ENCODE measurements around the gene RTN4R. TPM values are rescaled to one million over a fixed set of nuclear protein-coding genes. Genes with fewer than 3 reads are reported as not detected.
A peak's percentile ranks its signal among the peaks of the same experiment; 100 is the strongest.

RTN4R gene
- total RNA-seq, 6 donors from 2014 or later = 2.6 to 13.0 (median 9.0) TPM

- WGBS, 2 donors = 81 to 100% methylated on average over 2 to 4 of the region's 4 CpGs
- DNase-seq (no peak), ATAC-seq (ENCODE audit: low FRiP score in 2 of 2) (no peak)
- H3K9me3 ChIP-seq = no peaks in the 10 kb centered on the region
- peaks cover 7 to 27% (median 17%) of the 10 kb centered on the region in 4 donors for H3K4me1 ChIP-seq
- no peak overlapping the region for H3K4me3 ChIP-seq
- TF ChIP-seq CTCF (IDR thresholded peaks at IDR 0.05) = no peak
- TF ChIP-seq POLR2AphosphoS5 (IDR thresholded peaks at IDR 0.05) = no peak
- TF ChIP-seq POLR2A (IDR thresholded peaks at IDR 0.05) = no peak
- TF ChIP-seq EP300 (IDR thresholded peaks at IDR 0.05) = no peak
- H3K27ac ChIP-seq = no peak overlapping the region
- H3K36me3 ChIP-seq = no peaks in the 10 kb centered on the region
- H3K27me3 ChIP-seq = no peaks in the 10 kb centered on the region
These were observed 52.4 kb downstream of the RTN4R start for GRCh38 chr22:20215742-20216141.

DNA sequence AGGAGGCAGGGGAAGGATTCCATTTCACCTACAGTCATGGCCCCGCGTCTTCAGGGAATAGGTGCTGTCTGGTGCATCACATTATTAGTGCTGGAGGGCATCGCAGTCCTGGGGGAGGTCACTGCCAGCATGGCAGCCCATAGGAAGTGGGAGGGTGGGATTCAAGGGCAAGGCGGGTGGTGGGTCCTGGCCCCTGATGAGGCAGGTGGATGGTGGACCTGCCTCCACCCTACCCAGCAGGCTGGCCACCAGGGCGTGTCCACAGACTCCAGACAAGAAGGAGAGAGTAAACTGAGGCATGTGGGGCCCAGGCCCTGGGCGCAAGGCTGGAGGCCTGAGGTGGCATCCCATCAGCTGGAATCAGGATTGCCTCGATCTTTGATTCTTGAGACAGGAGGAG is 53.3 kb downstream of the RTN4R start:
- Histone ChIP-seq H3K9me3 (no peaks in the 10 kb centered on the region), H3K27me3 (no peaks in the 10 kb centered on the region), H3K27ac (no peak overlapping the region), H3K4me3 (no peak overlapping the region), H3K4me1 (peaks cover 7 to 32% (median 17%) of the 10 kb centered on the region in 4 donors), H3K36me3 (no peaks in the 10 kb centered on the region)
- no peak for DNase-seq
- ATAC-seq (ENCODE audit: low FRiP score in 2 of 2) = no peak
- WGBS, 2 donors = 90 to 98% methylated on average over 4 to 7 of the region's 7 CpGs
- TF ChIP-seq EP300 (IDR thresholded peaks at IDR 0.05) = no peak
- TF ChIP-seq POLR2A (IDR thresholded peaks at IDR 0.05) = no peak
- no peak for TF ChIP-seq CTCF (IDR thresholded peaks at IDR 0.05)
- TF ChIP-seq POLR2AphosphoS5 (IDR thresholded peaks at IDR 0.05) = no peak

GRCh38 chr22:20213833-20214708 is 54.0 kb downstream of the RTN4R start:
- ATAC-seq (ENCODE audit: low FRiP score in 2 of 2) = no peak
- TF ChIP-seq POLR2A (IDR thresholded peaks at IDR 0.05) (no peak), CTCF (IDR thresholded peaks at IDR 0.05) (no peak), EP300 (IDR thresholded peaks at IDR 0.05) (no peak), POLR2AphosphoS5 (IDR thresholded peaks at IDR 0.05) (no peak)
- H3K9me3 ChIP-seq = no peaks in the 10 kb centered on the region
- no peaks in the 10 kb centered on the region for H3K36me3 ChIP-seq
- peaks cover 7 to 32% (median 17%) of the 10 kb centered on the region in 4 donors for H3K4me1 ChIP-seq
- H3K27ac ChIP-seq = no peak overlapping the region
- DNase-seq = peak in 1 of 2 donors; percentile 81
- WGBS, 2 donors = 92 to 96% methylated on average over 9 to 33 of the region's 33 CpGs
- H3K27me3 ChIP-seq = no peaks in the 10 kb centered on the region
- H3K4me3 ChIP-seq = no peak overlapping the region

DNA sequence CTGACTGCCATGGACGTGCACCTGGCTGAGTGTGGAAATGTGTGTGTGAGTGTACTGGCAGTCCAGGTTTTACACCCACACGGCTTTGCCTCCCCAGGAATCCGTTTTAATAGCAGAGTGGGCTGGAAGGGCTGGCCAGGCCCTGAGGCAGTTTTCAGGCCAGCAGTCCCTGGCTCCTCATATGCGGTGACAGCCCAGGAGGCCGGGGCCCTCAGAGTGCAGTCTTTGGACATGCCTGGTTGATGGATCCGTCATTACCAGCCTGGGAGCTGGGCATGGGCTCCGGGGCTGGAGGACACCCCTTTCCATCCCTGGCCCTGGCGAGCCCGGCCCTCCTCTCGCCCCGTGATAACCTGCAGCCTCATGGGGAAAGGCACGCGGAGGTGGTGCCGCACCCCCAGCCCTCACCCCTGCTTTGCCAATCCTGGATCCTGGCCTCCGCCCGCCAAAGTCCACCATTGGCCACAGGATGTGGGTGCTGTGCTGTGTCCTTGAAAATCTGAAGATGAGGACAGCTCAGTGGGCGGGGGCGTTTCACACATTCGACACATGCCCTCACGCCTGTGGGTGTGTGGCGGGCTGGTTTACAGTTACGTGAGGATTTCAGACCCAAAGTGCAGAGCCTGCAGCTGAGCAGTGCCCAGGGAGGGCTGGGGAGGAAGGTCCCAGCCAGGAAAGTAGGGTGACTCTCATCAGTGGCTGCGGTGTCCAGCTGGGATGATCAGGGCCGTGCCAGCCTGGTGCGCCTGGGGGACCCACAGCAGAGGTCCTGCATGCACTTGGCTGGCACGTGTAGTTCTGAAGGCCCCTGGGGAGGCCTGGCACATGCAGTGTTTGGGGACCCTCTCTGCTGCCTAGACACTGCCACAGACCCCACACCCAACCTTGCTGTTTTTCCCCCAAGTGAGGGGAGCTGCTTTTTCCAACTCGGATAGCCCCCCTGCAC is 55.1 kb downstream of the RTN4R start:
- H3K36me3 ChIP-seq = no peaks in the 10 kb centered on the region
- ATAC-seq (ENCODE audit: low FRiP score in 2 of 2) (no peak), DNase-seq (peak in 1 of 2 donors; percentile 67)
- TF ChIP-seq EP300 (IDR thresholded peaks at IDR 0.05) = no peak
- TF ChIP-seq POLR2A (IDR thresholded peaks at IDR 0.05) = no peak
- TF ChIP-seq CTCF (IDR thresholded peaks at IDR 0.05) = no peak
- no peak for TF ChIP-seq POLR2AphosphoS5 (IDR thresholded peaks at IDR 0.05)
- H3K27ac ChIP-seq = no peak overlapping the region
- 85 to 89% methylated on average over 19 to 27 of the region's 27 CpGs for WGBS, 2 donors
- no peaks in the 10 kb centered on the region for H3K9me3 ChIP-seq
- H3K4me1 ChIP-seq = peaks cover 8 to 36% (median 18%) of the 10 kb centered on the region in 4 donors
- H3K27me3 ChIP-seq = no peaks in the 10 kb centered on the region
- H3K4me3 ChIP-seq = no peak overlapping the region

All from upper lobe of left lung (tissue), 6 donors.